Activated T-helper 2 cell treated with anti-CD3 and anti-CD28 coated beads, Interferon-gamma antibody, Interleukin-2, Interleukin-4, amounts not matched to agents 10 μg/mL and 5 μg/mL and 100 μg/mL, durations not matched to agents 14 hours and 24 hours and 36 hours (primary cell): ENCODE measurements around the gene MAPK6. TPM values are rescaled to one million over a fixed set of nuclear protein-coding genes. Genes with fewer than 3 reads are reported as not detected.

Experiments
- DNase-seq: peaks from one replicate; pipeline ENCODE4 v3.0.0; 2021; ENCODE audit warnings: low spot score
- H3K27ac Mint-ChIP-seq: one replicate; pipeline ENCODE4 v1.8.0; 2021; ENCODE audit warnings: mixed read lengths
- H3K27me3 Mint-ChIP-seq: one replicate; pipeline ENCODE4 v1.8.0; 2021; ENCODE audit warnings: low read depth, mixed read lengths
- H3K36me3 Mint-ChIP-seq: one replicate; pipeline ENCODE4 v1.8.0; 2021; ENCODE audit warnings: low read depth, mixed read lengths
- H3K4me1 Mint-ChIP-seq: one replicate; pipeline ENCODE4 v1.8.0; 2021; ENCODE audit warnings: low read depth, mixed read lengths
- H3K4me3 Mint-ChIP-seq: one replicate; pipeline ENCODE4 v1.8.0; 2021; ENCODE audit warnings: low read depth, mild to moderate bottlenecking, moderate library complexity, mixed read lengths
- H3K9me3 Mint-ChIP-seq: one replicate; pipeline ENCODE4 v1.8.0; 2021; ENCODE audit warnings: mixed read lengths
- intact Hi-C: fragments of 100-400 bp; cut with micrococcal nuclease; formaldehyde crosslinking; loops from one replicate; pipeline ENCODE4 v1.15.1; 2023
- total RNA-seq: library from RNA; stranded (reverse); gene quantifications from 2 replicates; pipeline ENCODE4 v1.2.3, GENCODE V29; 2022

Gene MAPK6
- total RNA-seq, 1 donor from 2014 or later = 55.8 TPM

DNA sequence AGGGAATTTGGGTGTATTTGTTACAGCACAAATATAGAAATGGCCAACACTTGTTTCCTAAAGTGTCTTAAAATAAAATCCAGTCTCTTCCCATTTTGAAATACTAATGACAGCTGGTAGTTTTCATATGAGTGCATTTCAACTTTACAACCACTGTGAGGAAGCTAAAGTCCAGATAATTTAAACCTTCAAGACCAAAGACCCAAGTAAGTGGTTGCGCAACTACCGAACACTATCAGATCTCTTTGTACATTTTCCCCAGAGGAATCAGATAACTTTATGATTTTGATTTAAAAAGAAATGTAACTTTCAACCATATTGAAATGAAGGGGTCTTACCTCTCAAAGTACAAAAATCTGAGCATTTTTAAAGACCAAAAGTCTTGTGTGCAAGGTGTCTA lies 79.3 kb downstream of the MAPK6 start:
- Mint-ChIP-seq H3K27ac (no peak overlapping the region), H3K27me3 (peaks cover 14% of the 10 kb centered on the region), H3K9me3 (no peaks in the 10 kb centered on the region), H3K4me3 (no peak overlapping the region), H3K4me1 (peaks cover 8% of the 10 kb centered on the region), H3K36me3 (no peaks in the 10 kb centered on the region)
- intact Hi-C loops = no loop called here
- DNase-seq = no peak

DNA sequence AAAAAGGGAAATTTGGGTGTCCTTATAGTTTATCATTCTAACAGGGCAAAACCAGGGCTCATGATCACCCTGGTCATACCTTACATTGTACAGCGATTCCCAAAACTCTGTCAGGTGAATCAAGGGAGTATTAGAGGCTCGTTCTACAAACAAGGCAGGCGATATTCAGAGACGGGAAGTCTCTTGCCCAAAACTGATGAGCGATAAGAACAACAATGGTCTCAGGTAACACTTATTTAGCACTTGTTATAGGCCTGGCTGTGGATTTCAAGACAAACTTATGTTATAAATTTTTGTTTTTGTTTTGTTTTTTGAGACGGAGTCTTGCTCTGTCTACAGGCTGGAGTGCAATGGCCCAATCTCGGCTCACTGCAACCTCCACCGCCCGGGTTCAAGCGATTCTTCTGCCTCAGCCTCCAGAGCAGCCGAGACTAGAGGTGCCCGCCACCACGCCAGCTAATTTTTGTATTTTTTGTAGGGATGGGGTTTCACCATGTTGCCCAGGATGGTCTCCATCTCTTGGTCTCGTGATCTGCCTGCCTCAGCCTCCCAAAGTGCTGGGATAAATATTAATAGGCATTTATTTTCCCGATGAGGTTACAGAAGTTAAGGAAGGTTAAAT lies 80.7 kb downstream of the MAPK6 start:
- H3K27ac Mint-ChIP-seq = no peak overlapping the region
- DNase-seq = no peak
- H3K36me3 Mint-ChIP-seq = no peaks in the 10 kb centered on the region
- H3K4me1 Mint-ChIP-seq = peaks cover 11% of the 10 kb centered on the region
- peaks cover 14% of the 10 kb centered on the region for H3K27me3 Mint-ChIP-seq
- intact Hi-C loops = no loop called here
- H3K4me3 Mint-ChIP-seq = no peak overlapping the region
- H3K9me3 Mint-ChIP-seq = no peaks in the 10 kb centered on the region

DNA sequence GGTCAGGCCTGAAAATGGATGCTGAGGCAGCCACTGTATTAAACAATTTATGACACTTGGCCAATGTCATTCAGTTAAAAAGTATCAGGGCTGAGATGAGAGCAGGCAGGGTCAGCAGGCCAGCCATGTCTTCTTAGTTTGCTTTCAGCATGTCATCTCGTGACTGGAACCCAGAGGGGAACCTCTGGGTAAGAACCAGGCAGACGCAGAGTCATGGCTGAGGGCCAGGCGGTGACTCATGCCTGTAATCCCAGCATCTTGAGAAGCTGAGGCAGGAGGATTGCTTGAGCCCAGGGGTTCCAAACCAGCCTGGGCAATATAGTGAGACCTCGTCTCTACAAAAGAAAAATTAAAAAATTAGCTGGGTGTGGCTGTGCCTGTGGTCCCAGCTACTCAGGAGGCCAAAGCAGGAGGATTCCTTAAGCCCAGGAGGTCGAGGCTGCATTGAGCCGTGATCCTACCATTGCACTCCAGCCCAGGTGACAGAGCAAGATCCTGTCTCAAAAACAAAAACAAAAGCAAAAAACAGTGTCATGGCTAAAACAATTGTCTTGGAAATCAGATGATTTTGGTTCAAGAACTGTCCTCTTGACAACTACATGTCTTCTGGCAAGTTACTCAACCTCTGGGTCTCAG lies 81.9 kb downstream of the MAPK6 start:
- DNase-seq = no peak
- Mint-ChIP-seq H3K4me3 (no peak overlapping the region), H3K27me3 (peaks cover 6% of the 10 kb centered on the region), H3K4me1 (peaks cover 8% of the 10 kb centered on the region), H3K9me3 (no peaks in the 10 kb centered on the region), H3K27ac (no peak overlapping the region), H3K36me3 (no peaks in the 10 kb centered on the region)
- intact Hi-C loops = no loop called here

DNA sequence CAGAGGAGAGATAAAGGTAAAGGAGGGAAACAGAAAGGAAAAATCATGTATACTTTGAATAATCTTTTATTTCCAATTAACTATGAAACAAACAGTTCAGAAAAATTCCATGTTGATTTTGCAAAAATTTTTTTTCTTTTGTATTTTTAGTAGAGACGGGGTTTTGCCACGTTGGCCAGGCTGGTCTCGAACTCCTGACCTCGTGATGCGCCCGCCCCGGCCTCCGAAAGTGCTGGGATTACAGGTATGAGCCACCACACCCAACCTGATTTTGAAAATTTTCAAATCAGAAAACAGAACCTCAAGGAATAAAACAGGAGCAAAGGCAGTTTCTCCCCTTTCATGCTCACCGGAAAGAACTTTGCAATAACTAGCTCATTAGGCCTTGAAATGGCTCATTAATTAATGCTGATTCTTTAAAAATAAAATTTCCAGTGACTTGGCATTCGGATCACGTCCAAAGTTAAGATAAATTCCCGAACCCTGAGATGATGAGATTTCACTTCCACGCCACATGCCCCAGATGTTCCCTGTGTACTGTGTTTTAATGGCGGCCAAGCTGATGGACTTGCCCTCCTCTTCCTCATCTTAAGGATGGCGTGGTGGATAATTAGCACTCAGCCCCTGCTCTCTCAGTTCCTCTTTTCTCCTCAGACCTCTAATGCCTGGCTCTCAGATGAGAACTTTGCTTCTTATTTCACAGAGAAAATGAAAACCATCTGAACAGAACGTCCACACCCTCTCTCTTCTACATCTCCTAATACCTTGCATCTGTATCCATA lies 82.7 kb downstream of the MAPK6 start:
- DNase-seq = no peak
- Mint-ChIP-seq H3K36me3 (no peaks in the 10 kb centered on the region), H3K27ac (no peak overlapping the region), H3K27me3 (peaks cover 4% of the 10 kb centered on the region), H3K9me3 (no peaks in the 10 kb centered on the region), H3K4me1 (peaks cover 8% of the 10 kb centered on the region), H3K4me3 (no peak overlapping the region)
- intact Hi-C loops = no loop called here

DNA sequence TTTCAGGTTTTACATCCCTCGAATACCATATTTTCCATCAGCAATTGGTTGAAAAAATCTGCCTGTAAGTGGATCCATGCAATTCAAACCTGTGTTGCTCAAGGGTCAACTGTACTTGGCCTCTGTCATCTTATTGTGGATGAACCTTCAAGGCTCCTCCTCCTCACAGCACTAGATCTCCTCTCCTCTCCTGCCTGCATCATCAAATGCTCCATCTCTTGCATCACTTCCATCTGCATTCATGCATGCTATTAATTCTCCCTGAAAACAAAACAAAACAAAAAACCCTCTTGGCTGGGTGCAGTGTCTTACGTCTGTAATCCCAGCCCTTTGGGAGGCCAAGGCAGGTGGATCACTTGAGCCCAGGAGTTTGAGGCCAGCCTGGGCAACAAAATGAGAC lies 83.4 kb downstream of the MAPK6 start:
- Mint-ChIP-seq H3K4me1 (peaks cover 5% of the 10 kb centered on the region), H3K27ac (no peak overlapping the region), H3K9me3 (no peaks in the 10 kb centered on the region), H3K27me3 (no peaks in the 10 kb centered on the region), H3K4me3 (no peak overlapping the region), H3K36me3 (no peaks in the 10 kb centered on the region)
- no peak for DNase-seq
- intact Hi-C loops = no loop called here

DNA sequence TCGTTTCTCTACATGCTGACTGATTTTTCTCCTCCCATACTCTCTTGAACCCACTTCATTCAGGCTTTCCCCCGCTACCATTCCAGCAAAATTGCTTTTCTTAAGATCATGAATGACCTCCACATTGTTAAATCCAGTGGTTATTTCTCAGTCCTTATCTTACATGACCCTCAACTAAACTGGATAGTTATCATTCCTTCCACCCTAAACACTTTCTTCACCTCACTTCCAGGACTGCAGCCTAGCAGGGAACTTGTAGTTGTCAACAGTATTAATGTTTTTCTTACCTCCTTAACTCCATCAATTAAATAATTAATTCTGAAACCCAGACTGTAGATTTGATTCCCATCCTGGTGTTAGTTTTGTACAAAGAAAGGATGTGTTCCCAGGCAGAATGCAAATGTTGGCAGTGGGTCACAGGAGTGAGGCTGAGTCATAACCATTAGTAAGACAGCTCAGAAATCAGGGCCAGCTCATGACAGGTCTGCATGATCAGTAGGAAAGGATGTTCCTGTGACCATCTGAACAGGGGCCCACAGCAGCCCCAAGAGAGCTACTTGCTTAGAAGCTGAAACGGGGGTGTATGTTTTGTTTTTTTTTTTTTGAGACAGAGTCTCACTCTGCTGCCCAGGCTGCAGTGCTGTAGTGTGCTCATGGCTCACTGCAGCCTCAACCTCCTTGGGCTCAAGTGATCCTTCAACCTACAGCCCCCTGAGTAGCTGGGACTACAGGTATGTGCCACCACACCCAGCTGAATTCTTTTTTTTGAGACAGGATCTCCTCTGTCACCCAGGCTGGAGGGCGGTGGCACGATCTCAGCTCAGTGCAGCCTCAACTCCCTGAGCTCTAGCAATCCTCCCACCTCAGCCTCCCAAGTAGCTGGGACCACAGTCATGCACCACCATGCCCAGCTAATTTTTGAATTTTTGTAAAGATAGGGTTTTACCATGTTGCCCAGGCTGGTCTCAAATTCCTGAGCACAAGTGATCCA lies 84.5 kb downstream of the MAPK6 start:
- Mint-ChIP-seq H3K36me3 (no peaks in the 10 kb centered on the region), H3K9me3 (no peaks in the 10 kb centered on the region), H3K4me3 (no peak overlapping the region), H3K27me3 (peaks cover under 1% of the 10 kb centered on the region), H3K4me1 (peaks cover 5% of the 10 kb centered on the region), H3K27ac (no peak overlapping the region)
- DNase-seq = no peak
- intact Hi-C loops = no loop called here

DNA sequence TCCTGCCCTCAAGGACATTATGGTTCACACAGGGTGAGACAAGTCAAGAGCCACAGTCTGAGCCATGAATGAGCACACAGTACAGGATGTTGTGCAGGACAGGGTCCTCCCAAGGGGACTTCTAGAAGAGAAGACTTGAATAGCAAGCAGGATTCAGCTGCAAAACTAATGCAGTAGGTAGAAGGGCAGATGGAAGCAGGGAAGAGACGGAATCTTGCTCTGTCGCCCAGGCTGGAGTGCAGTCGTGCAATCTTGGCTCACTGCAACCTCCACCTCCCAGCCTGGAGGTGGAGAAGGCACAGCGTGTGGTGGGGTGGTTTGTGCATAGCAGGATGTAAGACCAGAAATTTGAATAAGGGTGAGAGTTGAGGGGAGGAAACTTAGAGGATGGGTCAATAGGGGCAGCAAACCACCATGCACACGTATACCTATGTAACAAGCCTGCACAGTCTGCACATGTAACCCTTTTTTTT lies 85.5 kb downstream of the MAPK6 start:
- peaks cover 5% of the 10 kb centered on the region for H3K4me1 Mint-ChIP-seq
- no peaks in the 10 kb centered on the region for H3K9me3 Mint-ChIP-seq
- intact Hi-C loops = no loop called here
- peaks cover 6% of the 10 kb centered on the region for H3K27me3 Mint-ChIP-seq
- no peaks in the 10 kb centered on the region for H3K36me3 Mint-ChIP-seq
- no peak overlapping the region for H3K4me3 Mint-ChIP-seq
- no peak overlapping the region for H3K27ac Mint-ChIP-seq
- DNase-seq = no peak

DNA sequence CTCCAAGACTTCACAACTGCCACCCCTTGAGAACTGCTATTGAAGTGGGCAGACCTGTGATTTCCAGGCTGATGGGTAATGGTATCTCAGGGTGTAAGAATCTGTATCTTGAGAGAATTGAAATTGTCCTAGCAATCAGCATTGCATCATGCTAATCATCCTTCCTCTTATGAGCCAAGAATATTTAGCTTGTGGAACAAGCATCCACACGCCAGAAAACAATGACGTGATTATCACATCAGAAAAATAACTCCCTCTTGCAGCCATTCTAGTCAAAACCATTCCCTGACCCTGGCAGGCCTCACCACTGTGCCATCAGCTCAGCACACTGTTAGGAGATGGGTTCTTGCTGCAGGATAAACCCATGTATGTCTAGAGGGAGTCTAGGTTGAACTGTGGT lies 86.8 kb downstream of the MAPK6 start:
- Mint-ChIP-seq H3K4me3 (no peak overlapping the region), H3K27ac (no peak overlapping the region)

DNA sequence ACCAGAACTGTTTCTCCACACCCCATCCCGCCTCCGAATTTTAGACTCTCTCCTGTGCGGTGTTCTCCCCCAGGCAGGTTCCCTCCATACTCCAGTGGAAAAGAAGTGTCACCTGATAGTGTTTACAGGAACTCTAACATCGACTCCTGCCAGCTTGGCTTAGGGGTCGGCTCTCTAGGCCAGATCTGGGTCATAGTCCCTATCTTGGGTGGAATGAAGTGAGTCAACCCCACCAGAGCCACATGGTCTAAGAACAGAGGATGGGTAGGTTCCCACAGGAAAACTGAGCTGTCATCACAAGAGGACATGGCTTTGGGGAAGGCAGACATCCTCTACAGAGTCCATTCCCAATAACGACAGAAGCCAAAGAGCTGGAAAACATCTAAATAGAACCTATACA lies 87.6 kb downstream of the MAPK6 start:
- no peak overlapping the region for H3K4me3 Mint-ChIP-seq
- H3K27ac Mint-ChIP-seq = no peak overlapping the region
- H3K9me3 Mint-ChIP-seq = no peaks in the 10 kb centered on the region
- no peak for DNase-seq
- H3K27me3 Mint-ChIP-seq = peaks cover 22% of the 10 kb centered on the region
- intact Hi-C loops = no loop called here
- H3K36me3 Mint-ChIP-seq = no peaks in the 10 kb centered on the region
- H3K4me1 Mint-ChIP-seq = peaks cover 11% of the 10 kb centered on the region

More for the DNA sequence above, 86.8 kb downstream of the MAPK6 start:
- Mint-ChIP-seq H3K9me3 (no peaks in the 10 kb centered on the region), H3K36me3 (no peaks in the 10 kb centered on the region), H3K4me1 (peaks cover 11% of the 10 kb centered on the region), H3K27me3 (peaks cover 15% of the 10 kb centered on the region)
- intact Hi-C loops = no loop called here
- DNase-seq = no peak

DNA sequence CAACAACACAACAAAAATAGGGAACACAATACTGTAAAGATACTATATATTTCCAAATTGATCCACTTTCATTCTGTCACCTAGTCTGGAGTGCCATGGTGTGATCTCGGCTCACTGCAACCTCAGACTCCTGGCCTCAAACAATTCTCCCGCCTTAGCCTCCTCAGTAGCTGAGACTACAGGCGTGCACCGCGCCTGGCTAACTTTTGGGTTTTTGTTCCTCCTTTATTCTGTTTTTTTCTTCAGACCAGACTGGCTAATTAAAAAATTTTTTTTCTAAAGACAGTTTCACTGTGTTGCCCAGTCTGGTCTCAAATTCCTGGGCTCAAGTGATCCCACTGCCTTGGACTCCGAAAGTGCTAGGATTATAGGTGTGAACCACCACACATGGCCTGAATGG lies 88.2 kb downstream of the MAPK6 start:
- no peak overlapping the region for H3K27ac Mint-ChIP-seq

DNA sequence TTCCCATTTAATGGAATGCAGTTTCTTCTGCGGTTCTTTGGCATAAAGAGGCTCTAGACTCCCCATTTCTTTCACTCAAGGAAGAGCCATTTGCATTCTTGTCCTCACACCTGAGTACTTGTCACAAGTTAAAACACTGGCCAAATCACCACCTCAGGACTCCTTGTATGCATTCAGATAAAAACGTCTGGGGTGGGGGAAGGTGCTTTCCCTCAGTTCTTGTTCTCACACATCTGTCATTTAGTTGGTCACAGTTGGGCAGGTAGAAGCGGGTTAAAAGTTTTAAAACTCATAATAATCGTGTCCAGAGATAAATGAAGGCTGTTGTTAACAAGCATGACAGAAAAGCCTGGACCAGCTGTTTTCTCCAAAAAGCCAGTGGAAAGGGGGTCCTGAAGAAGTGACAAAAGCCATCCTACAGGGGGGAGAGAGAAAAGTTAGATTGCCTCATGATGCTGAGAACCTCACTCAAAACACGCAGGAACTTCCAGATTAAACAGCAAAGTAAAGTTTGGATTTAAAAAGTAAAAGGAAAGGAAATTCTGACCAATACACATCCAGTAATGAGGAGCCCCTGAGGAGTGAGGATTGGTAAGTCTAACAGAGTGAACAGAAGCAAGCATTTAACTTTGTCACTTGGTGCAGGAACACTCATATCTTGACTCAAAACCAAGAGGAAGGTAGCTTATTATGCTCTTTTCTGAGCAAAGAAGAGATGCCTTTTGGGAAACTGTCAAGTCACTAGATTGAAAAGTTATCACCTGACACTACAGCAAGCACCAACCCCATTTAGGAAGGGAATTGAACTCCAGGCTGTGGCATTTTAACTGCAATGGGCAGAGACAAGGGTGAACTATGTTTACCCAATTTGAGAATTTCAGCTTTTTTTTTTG lies 90.8 kb downstream of the MAPK6 start:
- DNase-seq = no peak
- peaks cover 6% of the 10 kb centered on the region for H3K4me1 Mint-ChIP-seq
- H3K4me3 Mint-ChIP-seq = no peak overlapping the region
- H3K27ac Mint-ChIP-seq = no peak overlapping the region
- no peaks in the 10 kb centered on the region for H3K9me3 Mint-ChIP-seq
- intact Hi-C loops = no loop called here
- peaks cover 31% of the 10 kb centered on the region for H3K27me3 Mint-ChIP-seq
- H3K36me3 Mint-ChIP-seq = no peaks in the 10 kb centered on the region

More for the DNA sequence above, 88.2 kb downstream of the MAPK6 start:
- intact Hi-C loops = no loop called here
- DNase-seq = no peak
- Mint-ChIP-seq H3K27me3 (peaks cover 22% of the 10 kb centered on the region), H3K9me3 (no peaks in the 10 kb centered on the region), H3K4me3 (no peak overlapping the region), H3K36me3 (no peaks in the 10 kb centered on the region), H3K4me1 (peaks cover 11% of the 10 kb centered on the region)
